HuH-7.5 (cell line): ENCODE data around the gene ANKS1B.

Experiments
- DNase-seq: peaks from one replicate; pipeline ENCODE4 v3.0.0; 2011; ENCODE audit warnings: low spot score

ANKS1B gene

GRCh38 chr12:99573980-99574379 is 410.8 kb downstream of the ANKS1B start:
- no peak for DNase-seq

- DNase-seq = no peak
These were observed 417.7 kb downstream of the ANKS1B start for GRCh38 chr12:99567072-99567471.

- no peak for DNase-seq
These were observed 426.6 kb downstream of the ANKS1B start for GRCh38 chr12:99558109-99558508.

GRCh38 chr12:99553461-99553860 is 431.3 kb downstream of the ANKS1B start:
- no peak for DNase-seq

GRCh38 chr12:99552022-99552421 is 432.7 kb downstream of the ANKS1B start:
- DNase-seq = no peak

- DNase-seq = no peak
These were observed 435.1 kb downstream of the ANKS1B start for GRCh38 chr12:99549651-99550050.

- no peak for DNase-seq
These were observed 435.5 kb downstream of the ANKS1B start for GRCh38 chr12:99549196-99549595.

GRCh38 chr12:99544457-99544856 is 440.3 kb downstream of the ANKS1B start:
- no peak for DNase-seq

GRCh38 chr12:99529966-99530365 is 454.8 kb downstream of the ANKS1B start:
- DNase-seq = no peak

GRCh38 chr12:99528478-99528877 is 456.3 kb downstream of the ANKS1B start:
- no peak for DNase-seq

GRCh38 chr12:99523853-99524252 is 460.9 kb downstream of the ANKS1B start:
- DNase-seq = no peak

GRCh38 chr12:99522456-99522855 is 462.3 kb downstream of the ANKS1B start:
- DNase-seq = no peak

GRCh38 chr12:99521664-99522063 is 463.1 kb downstream of the ANKS1B start:
- DNase-seq = no peak

- no peak for DNase-seq
These were observed 471.7 kb downstream of the ANKS1B start for GRCh38 chr12:99513066-99513465.

GRCh38 chr12:99505805-99506204 is 478.9 kb downstream of the ANKS1B start:
- no peak for DNase-seq

GRCh38 chr12:99498756-99499155 is 486.0 kb downstream of the ANKS1B start:
- no peak for DNase-seq

- DNase-seq = no peak
These were observed 488.9 kb downstream of the ANKS1B start for GRCh38 chr12:99495799-99496198.

- no peak for DNase-seq
These were observed 491.5 kb downstream of the ANKS1B start for GRCh38 chr12:99493197-99493596.

GRCh38 chr12:99486277-99486676 is 498.5 kb downstream of the ANKS1B start:
- DNase-seq = no peak

GRCh38 chr12:99479149-99479548 is 505.6 kb downstream of the ANKS1B start:
- no peak for DNase-seq

- DNase-seq = no peak
These were observed 507.8 kb downstream of the ANKS1B start for GRCh38 chr12:99476956-99477355.

- DNase-seq = no peak
These were observed 529.2 kb downstream of the ANKS1B start for GRCh38 chr12:99455350-99456035.

- no peak for DNase-seq
These were observed 530.1 kb downstream of the ANKS1B start for GRCh38 chr12:99454539-99455172.
